Ishikawa (cell line): Measurements from ENCODE around the gene ARL10.

ENCODE experiments used
- CREB1 ChIP-seq: IDR thresholded peaks from 2 replicates; pipeline ENCODE4 v1.6.1; 2012; ENCODE audit warnings: low read depth
- EP300 ChIP-seq: IDR thresholded peaks from 2 replicates; pipeline ENCODE4 v1.6.1; 2012; ENCODE audit warnings: borderline replicate concordance
- FOXM1 ChIP-seq: IDR thresholded peaks from 2 replicates; pipeline ENCODE4 v1.6.1; 2012; ENCODE audit warnings: low read depth, borderline replicate concordance
- MAX ChIP-seq: IDR thresholded peaks from 2 replicates; pipeline ENCODE4 v1.6.1; 2012
- NFIC ChIP-seq: IDR thresholded peaks from 2 replicates; pipeline ENCODE4 v1.6.1; 2012
- RAD21 ChIP-seq: IDR thresholded peaks from 2 replicates; pipeline ENCODE4 v1.6.1; 2012; ENCODE audit warnings: low read depth
- REST ChIP-seq: IDR thresholded peaks from 2 replicates; pipeline ENCODE4 v1.6.1; 2012; ENCODE audit warnings: low read depth, mild to moderate bottlenecking
- TAF1 ChIP-seq: IDR thresholded peaks from 2 replicates; pipeline ENCODE4 v1.6.1; 2012; ENCODE audit warnings: low read depth, mild to moderate bottlenecking
- USF1 ChIP-seq: IDR thresholded peaks from 2 replicates; pipeline ENCODE4 v1.6.1; 2012
- YY1 ChIP-seq: IDR thresholded peaks from 2 replicates; pipeline ENCODE4 v1.6.1; 2012; ENCODE audit warnings: low read depth
- ZBTB7A ChIP-seq: IDR thresholded peaks from 2 replicates; pipeline ENCODE4 v1.6.1; 2012; ENCODE audit warnings: low read depth

- TF ChIP-seq YY1 (no peak), FOXM1 (no peak), TAF1 (no peak), CREB1 (no peak), USF1 (no peak), REST (no peak), EP300 (no peak), RAD21 (no peak), MAX (no peak), ZBTB7A (no peak), NFIC (no peak)
These were observed 45.3 kb downstream of the ARL10 start for GRCh38 chr5:176410486-176411180.
